NCI-H524 (cell line): ENCODE data around the gene DISP2.

ENCODE experiments used
- DNase-seq, 2 experiments: peaks; one replicate each; lab custom pipeline; 2025; lab: John Stamatoyannopoulos, UW

Gene DISP2, protein sequence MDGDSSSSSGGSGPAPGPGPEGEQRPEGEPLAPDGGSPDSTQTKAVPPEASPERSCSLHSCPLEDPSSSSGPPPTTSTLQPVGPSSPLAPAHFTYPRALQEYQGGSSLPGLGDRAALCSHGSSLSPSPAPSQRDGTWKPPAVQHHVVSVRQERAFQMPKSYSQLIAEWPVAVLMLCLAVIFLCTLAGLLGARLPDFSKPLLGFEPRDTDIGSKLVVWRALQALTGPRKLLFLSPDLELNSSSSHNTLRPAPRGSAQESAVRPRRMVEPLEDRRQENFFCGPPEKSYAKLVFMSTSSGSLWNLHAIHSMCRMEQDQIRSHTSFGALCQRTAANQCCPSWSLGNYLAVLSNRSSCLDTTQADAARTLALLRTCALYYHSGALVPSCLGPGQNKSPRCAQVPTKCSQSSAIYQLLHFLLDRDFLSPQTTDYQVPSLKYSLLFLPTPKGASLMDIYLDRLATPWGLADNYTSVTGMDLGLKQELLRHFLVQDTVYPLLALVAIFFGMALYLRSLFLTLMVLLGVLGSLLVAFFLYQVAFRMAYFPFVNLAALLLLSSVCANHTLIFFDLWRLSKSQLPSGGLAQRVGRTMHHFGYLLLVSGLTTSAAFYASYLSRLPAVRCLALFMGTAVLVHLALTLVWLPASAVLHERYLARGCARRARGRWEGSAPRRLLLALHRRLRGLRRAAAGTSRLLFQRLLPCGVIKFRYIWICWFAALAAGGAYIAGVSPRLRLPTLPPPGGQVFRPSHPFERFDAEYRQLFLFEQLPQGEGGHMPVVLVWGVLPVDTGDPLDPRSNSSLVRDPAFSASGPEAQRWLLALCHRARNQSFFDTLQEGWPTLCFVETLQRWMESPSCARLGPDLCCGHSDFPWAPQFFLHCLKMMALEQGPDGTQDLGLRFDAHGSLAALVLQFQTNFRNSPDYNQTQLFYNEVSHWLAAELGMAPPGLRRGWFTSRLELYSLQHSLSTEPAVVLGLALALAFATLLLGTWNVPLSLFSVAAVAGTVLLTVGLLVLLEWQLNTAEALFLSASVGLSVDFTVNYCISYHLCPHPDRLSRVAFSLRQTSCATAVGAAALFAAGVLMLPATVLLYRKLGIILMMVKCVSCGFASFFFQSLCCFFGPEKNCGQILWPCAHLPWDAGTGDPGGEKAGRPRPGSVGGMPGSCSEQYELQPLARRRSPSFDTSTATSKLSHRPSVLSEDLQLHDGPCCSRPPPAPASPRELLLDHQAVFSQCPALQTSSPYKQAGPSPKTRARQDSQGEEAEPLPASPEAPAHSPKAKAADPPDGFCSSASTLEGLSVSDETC (N-terminal part only)

GRCh38 chr15:40357723-40358470 lies at the start of gene DISP2:
DISP2 (plus strand) TSS chr15:40358219; CDS start chr15:40358322, 103 bp downstream.
- DNase-seq = peak; percentile 73 to 88

GRCh38 chr15:40309344-40309862 lies 48.6 kb upstream of the DISP2 start:
- DNase-seq = no peak

DNA sequence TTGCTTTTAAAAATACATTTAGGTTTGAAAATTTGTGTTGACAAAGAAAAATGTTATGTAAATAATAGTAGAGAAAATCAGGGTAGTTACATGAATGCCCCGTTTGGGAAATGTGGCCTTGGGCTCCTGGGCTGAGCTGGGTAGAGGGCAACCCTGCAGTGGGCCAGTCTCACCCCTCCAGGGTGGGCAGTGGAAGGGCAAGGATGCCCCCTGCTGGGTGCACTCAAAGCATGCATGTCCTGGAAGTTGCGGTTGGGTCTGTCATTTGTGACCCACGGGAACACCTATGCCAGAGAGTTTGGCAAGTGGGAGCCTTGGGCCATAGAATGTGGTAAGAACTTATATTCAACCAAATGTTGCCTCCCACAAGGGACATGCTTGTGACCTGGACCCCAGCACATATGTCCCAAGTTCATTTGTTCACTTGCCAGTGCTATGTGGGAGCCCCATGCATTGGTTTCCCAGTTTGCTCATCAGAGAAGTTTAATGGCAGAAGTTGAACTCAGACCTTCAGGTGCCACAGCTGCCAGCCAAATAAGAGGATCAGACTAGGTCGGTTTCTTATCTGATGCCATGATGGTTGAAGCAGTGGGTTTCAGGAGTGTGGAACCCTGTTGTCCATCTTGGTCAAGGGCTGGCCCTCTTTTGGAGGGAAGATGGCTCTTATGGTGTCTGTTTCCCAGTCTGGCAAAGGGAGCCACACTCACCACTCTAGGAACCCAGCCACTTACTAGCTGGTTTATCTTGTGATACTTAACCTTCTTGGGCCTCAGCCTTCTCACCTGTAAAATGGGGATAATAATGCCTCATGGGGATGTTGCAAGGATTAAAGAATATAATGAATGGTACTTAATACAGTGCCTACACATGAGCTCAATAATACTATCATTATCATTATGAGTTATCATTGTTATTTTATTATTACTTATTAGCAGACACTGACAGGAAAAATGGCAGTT lies 47.7 kb upstream of the DISP2 start:
- peak; percentile 46 to 66 for DNase-seq

DNA sequence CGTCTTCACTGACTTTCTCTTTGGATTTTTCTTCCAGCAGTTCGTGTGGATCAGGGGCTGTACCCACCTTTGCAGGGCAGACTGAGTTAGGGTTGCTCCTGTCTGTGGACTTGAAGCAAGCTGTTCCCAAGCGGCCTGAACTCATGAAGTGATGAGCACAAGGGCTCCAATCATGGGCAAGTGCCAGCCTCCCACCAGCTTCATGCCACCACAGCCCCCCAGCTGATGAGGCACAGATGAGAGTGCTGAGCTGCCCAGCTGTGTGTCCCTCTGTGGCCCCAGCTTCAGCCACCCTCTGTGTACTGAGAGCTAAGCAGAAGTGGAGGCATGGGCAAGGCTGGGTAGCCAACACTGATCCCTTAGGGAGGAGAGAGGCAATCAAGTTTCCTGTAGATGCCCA lies 47.0 kb upstream of the DISP2 start:
- no peak for DNase-seq

DNA sequence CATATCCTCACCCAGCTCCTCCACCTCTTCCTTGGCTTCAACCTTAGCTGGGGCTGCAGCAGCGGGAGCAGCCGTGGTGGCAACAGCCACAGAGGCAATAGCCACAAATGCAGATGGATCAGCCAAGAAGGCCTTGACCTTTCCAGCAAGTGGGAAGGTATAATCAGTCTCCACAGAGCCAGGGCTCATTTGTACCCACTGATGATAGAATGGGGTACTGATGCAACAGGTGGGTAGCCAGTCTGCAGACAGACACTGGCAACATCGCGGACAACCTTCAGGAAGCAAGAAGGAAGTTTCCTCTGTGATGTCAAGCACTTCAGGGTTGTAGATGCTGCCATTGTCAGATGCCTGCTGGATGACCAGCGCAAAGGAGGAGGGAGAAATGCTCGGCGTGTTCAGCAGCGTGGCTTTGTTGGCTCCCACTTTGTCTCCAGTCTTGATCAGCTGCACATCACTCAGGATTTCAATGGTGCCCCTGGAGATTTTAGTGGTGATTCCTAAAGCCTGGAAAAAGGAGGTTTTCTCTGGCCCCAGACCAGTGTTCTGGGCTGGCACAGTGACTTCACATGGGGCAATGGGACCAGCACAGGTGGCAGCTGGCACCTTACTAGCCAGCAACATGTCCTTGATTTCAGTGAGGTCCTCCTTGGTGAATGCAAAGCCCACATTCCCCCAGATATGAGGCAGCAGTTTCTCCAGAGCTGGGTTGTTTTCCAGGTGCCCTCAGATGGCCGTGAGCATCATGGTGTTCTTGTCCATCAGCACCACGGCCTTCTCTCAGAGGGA lies 45.5 kb upstream of the DISP2 start:
- DNase-seq = no peak

DNA sequence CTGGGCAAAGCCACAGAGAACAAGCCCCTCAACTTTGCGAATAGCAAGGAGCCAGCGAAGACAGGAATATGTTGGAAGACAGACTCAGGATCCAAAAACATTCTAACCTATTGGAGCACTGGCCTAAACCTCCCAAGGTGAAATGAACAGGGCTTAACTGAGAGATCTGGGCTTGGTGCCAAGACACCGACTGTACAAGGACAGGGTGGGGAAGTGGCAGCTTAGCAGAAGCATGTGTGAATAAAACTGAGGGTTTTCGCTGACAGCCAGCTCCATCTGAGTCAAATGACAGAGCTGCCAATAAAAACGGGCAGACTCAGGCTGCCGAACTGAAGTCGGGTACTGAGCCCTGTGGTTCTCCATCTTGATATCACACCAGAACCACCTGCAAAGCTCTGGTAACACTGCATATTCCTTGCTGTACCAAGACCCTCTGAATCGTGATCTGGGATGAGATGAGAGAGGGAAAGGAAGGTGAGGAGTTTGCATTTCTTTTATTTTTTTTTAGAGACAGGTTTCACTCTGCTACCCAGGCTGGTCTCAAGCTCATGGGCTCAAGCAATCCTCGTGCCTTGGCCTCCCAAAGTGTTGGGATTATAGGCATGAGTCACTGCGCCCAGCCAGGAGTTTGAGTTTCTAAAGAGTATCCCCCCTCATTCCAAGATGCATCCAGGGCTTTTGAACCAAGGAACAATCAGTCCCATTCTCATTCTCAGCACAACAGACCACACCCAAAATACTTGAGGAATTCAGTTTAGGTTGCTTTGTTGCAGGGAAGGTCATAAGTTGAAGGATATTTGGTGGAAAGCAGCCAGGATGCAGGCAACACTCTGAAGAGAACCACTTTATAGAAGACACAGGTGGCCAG lies 44.3 kb upstream of the DISP2 start:
- peak; percentile 93 to 98 for DNase-seq

GRCh38 chr15:40314723-40315276 lies 43.2 kb upstream of the DISP2 start:
- no peak for DNase-seq

GRCh38 chr15:40316931-40317330 lies 41.1 kb upstream of the DISP2 start:
- DNase-seq = no peak

- DNase-seq = no peak
Observed at GRCh38 chr15:40317580-40317979, 40.4 kb upstream of the DISP2 start.

DNA sequence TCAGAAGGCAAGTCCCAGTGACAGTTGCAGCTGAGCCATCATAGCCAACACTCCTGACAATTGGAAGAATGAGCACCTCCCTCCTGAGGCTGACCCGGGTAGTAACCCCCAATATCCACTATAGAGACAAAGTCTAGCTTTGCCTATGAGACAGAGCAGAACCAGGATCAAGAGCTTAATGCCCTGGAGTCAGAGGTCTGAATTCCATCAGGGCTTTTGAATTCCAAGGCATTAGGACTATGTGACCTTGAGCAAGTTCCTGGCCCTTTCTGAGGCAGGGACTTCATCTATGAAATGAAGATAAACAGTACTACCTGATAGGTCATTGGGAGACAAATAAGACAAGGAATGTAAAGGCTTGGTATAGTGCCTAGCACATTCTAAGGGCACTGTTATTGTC lies 37.6 kb upstream of the DISP2 start:
- no peak for DNase-seq

DNA sequence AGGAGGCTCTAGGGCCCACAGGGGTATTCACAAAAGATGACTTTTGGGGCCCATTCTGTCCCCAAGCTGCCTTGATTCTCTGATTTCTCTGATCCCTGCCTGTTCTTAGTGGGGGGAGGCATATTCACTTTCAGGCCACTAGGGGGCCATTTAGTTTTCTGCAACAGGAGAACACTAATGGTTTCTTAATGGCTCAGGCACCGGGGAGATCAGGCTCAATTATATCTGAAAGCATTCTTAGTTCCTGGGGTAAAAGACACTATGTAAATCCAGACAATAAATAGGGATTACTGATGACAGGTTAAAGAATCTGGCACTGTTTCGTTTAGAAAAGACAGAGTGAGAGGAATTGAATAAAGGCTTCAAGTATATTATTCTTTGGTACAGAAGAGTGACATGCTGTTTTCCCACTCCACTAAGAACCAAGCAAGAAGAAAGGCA lies 37.1 kb upstream of the DISP2 start:
- peak; percentile 30 to 76 for DNase-seq

DNA sequence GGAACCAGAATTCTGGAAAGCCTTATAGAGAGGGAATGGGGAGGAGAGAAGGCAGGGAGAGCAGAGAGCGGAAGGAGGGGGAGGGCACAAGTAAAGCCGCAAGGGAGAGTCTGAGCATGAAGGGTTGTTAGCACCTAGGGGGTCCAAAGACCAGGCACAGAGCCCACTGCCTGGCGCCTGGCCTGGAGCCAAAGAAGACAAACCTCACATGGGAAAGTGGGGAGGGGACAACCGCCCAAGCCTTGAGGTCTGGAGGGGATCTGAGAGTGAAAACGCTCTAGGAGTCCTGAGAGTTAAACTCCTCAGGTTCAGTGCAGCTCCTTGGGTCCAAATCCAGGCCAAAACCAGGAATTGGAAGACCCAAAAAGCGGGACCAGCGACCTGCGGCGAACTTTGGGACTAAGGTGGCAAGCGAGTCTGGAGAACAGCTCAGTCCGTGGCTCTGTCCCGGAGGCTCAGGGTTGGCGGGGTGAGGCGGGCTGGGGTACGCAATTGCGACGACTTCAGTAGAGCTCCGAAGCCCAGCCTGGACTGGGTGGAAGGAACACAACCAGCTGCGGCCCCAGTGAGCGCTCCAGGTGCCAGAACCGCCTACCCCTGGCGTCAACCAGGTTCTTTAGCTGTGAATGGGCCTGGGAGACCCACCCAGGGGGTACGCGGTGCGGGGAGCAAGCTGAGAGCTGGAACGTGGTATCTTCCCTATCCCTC lies 35.3 kb upstream of the DISP2 start:
- DNase-seq = peak in 1 of 2 experiments; percentile 40

DNA sequence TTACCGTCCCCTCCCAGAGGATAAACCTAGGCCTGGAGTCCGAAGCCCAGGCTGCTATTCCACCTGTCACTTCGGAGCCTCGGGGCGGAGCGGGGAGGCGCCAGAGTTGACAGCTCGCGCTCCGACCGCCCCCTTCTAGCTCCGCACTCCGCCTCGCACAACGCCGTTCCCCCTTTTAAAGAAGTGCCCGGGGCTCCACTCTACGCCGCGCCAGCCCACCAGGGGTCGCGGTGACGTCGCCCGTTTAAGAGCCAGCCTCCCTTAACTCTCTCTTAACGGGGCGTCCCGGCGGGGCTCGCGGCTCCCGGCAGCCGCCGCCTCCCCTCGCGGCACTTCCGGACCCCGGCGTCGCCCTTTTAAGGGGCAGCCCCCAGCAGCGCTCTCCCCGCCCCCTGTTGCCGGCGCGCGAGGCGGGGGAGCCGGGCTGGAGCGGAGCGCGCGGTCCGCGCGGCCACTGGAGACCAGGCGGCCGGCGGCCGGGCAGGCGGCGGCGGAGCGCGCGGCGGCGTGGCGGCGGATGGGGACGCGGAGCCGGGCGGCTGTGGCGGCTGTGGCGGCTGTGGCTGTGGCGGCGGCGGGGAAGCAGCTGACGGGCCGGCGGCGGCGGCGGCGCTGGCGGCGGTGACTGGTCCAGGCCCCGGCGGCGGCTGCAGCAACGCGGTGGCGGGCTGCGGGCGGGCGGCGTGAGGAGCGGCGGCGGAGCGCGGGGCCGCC lies 34.6 kb upstream of the DISP2 start, which contains the start of gene INAFM2:
Gene INAFM2, plus strand, starts transcription at position 454 of the 714 bp plus-strand sequence. CDS start 364 bp downstream, outside the sequence.
- peak; percentile 97 to 98 for DNase-seq

DNA sequence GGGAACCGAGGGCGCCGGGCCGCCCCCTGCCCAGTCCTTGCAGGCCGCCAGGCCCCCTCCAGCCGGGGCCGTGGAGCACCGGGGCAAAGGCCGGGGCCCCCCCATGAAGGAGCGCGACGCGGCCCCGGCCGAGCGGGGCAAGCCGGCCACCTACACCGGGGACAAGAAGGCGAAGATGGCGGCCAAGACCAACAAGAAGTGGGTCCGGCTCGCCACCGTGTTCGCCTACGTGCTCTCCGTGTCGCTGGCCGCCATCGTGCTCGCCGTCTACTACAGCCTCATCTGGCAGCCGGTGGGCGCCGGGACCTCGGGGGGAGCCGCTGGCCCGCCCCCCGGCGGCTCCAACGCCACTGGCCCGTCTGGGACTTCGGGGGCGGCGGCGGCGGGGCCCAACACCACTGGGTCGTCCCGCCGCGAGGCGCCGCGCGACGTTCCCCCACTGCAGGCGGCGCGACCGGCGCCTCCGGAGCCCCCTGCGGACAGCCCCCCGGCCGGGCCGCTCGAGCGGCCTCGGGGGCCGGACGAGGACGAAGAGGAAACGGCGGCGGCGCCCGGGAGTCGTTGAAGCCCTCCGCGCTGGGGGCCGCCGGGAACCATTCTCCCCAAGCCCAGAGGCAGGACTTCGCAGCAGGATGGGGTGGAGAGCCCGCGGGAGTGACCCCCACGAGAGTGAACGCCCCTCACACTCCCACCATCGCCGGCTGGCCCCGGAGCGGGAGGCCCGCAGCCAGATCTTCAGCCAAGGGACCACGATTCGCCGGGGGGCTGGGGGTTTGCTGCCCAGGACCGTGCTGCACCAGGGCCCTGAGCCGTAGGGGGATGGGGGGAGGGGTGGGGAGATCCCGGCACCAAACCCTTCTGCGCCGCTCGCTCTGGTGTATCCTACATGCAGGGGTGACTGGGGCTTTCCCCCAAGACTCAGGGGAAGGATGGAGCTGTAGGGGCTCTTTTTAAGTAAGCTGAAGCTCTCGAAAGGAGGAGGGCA lies 33.8 kb upstream of the DISP2 start:
- DNase-seq = peak in 1 of 2 experiments; percentile 31

DNA sequence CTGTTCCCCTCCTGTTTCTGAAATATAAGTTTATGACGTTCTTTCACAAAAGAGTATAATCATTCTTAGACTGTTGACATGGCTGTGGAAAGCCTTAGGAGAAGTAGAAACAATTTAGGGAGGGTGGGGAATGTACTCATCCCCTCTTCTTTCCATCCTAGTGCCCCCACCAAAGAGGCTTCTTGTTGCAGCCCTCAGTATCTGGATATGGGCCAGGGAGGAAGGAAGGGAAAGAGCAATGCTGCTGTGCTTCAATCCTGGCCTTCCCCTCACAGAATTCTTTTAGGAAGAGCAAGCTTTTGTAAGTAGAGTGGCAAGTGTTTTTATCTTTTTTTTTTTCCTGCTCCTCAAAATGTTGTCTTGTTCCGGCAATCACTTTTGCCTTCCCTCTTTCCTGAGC lies 32.8 kb upstream of the DISP2 start:
- DNase-seq = no peak
